A673 (cell line): Measurements from ENCODE around the gene TAX1BP1.

ENCODE experiments used
- EZH2 ChIP-seq: fragments of 200-600 bp; sonication (generic); IDR thresholded peaks from 2 replicates; pipeline ENCODE4 v1.6.1; 2017; ENCODE audit warnings: borderline replicate concordance, low read depth, mild to moderate bottlenecking, mixed read lengths, antibody characterized with exemption, low read length; ENCODE audit not compliant: poor library complexity, severe bottlenecking
- TF ChIP-seq, protein P1 (sequence below): fragments of 300-800, 200-600 bp; sonication (generic); conservative IDR thresholded peaks from 2 replicates; pipeline ENCODE4 v1.5.1; 2017; ENCODE audit warnings: low read depth, mild to moderate bottlenecking, antibody characterized with exemption, low read length, moderate library complexity, mixed read lengths

DNA sequence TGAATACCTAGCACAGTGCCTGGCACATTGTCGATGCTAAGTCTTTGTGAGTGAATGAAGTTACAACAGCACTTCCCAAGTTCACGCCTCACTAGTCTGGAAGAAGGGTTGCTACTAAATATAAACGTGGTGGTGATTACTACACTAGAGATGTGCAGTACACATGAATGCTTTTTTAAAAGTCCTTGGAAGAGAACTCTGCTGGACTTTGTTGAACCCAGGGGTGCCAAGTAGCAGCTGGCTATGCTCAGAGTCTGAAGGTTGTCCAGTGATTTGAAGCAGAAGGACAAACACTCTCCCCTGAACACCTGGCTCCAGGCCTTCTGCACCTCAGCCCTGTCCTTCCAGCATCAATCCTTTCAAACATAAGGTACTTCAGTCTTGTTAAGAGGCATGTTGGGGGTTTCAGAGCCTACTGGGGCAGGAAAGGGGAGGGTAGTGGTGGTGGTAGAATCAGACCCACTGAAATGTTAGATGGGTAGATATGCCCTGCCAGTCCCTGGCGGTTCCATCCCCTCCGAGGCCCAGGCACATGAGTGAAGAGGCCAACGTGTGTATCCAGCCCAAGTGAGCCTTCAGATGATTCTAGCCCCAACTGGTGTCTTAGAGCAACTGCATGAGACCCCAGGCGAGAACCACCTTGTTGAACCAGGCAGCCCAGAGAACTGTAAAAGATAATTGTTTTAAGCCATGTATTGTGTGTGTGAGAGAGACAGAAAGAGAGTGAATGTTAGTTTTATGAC, 94.4 kb downstream of the TAX1BP1 start:
- TF ChIP-seq, protein P1, sequence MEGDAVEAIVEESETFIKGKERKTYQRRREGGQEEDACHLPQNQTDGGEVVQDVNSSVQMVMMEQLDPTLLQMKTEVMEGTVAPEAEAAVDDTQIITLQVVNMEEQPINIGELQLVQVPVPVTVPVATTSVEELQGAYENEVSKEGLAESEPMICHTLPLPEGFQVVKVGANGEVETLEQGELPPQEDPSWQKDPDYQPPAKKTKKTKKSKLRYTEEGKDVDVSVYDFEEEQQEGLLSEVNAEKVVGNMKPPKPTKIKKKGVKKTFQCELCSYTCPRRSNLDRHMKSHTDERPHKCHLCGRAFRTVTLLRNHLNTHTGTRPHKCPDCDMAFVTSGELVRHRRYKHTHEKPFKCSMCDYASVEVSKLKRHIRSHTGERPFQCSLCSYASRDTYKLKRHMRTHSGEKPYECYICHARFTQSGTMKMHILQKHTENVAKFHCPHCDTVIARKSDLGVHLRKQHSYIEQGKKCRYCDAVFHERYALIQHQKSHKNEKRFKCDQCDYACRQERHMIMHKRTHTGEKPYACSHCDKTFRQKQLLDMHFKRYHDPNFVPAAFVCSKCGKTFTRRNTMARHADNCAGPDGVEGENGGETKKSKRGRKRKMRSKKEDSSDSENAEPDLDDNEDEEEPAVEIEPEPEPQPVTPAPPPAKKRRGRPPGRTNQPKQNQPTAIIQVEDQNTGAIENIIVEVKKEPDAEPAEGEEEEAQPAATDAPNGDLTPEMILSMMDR = no peak
- TF ChIP-seq EZH2 = no peak
